Measurements from ENCODE around the gene DDA1.

- no peak for TF ChIP-seq EP300 (IDR thresholded peaks at IDR 0.05; ENCODE audit: low read depth)
- peak in 4 of 5 experiments; percentile 26 to 76 (median 42) for TF ChIP-seq CTCF (IDR thresholded peaks at IDR 0.05)
Measured at GRCh38 chr19:17340302-17340870, 31.0 kb downstream of the DDA1 start.

All from transverse colon (tissue), 3 donors.